22Rv1 (cell line): ENCODE data around the gene RAB3IL1.

Experiments
- CTCF ChIP-seq: fragments of 450-650 bp; IDR thresholded peaks from 2 replicates; pipeline ENCODE4 v1.5.1; 2017; ENCODE audit warnings: mild to moderate bottlenecking
- ZFX ChIP-seq: fragments of 450-650 bp; IDR thresholded peaks from 2 replicates; pipeline ENCODE4 v1.6.1; 2017; ENCODE audit warnings: antibody characterized with exemption, borderline replicate concordance

- no peak for TF ChIP-seq CTCF
- no peak for TF ChIP-seq ZFX
Measured at GRCh38 chr11:61872935-61873565, 44.3 kb downstream of the RAB3IL1 start.
